ENCODE results near the gene PHKA2. TPM values are rescaled to one million over a fixed set of nuclear protein-coding genes. Genes with fewer than 3 reads are reported as not detected.

Gene PHKA2
- total RNA-seq, 3 donors from 2014 or later (not counting 1 experiment from before 2014, with no cell fraction given): 34.2 to 45.9 (median 35.1) TPM

DNA sequence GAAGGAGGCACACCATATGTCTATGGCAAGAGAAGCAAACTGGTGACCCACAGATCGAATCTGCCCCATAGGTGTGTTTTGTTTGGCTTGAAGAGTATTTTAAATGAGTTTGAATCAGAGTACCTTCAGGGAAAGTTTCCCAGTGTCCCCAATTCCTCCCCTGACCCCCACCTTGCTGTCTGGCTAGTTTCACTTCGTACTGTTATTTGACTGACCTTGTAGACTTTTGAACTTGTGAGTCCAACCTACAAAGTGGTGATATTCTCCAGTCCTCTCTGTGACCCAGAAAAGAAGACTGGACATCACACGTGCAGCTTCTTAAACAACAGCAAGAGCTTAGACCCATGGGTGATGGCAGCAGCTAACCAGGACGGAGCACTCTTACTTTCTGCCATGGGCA lies 39.4 kb downstream of the PHKA2 start:
- intact Hi-C loops (cut with micrococcal nuclease): no loop called here
- Mint-ChIP-seq H3K27me3 (ENCODE audit: low read depth in 2 of 2) (no peaks in the 10 kb centered on the region), H3K27ac (no peak overlapping the region), H3K36me3 (no peaks in the 10 kb centered on the region), H3K4me1 (no peaks in the 10 kb centered on the region), H3K4me3 (no peak overlapping the region), H3K9me3 (no peaks in the 10 kb centered on the region)
- H3K27ac ChIP-seq (ENCODE audit: low read length): no peak overlapping the region
- H3K36me3 ChIP-seq (ENCODE audit: control insufficient read depth, insufficient read depth, low read length): peaks cover 10% of the 10 kb centered on the region
- TF ChIP-seq, protein P1, sequence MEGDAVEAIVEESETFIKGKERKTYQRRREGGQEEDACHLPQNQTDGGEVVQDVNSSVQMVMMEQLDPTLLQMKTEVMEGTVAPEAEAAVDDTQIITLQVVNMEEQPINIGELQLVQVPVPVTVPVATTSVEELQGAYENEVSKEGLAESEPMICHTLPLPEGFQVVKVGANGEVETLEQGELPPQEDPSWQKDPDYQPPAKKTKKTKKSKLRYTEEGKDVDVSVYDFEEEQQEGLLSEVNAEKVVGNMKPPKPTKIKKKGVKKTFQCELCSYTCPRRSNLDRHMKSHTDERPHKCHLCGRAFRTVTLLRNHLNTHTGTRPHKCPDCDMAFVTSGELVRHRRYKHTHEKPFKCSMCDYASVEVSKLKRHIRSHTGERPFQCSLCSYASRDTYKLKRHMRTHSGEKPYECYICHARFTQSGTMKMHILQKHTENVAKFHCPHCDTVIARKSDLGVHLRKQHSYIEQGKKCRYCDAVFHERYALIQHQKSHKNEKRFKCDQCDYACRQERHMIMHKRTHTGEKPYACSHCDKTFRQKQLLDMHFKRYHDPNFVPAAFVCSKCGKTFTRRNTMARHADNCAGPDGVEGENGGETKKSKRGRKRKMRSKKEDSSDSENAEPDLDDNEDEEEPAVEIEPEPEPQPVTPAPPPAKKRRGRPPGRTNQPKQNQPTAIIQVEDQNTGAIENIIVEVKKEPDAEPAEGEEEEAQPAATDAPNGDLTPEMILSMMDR (IDR thresholded peaks at IDR 0.05): no peak
- H3K9me3 ChIP-seq (ENCODE audit: control insufficient read depth, insufficient read depth, low read length): no peaks in the 10 kb centered on the region
- H3K4me3 ChIP-seq (ENCODE audit: low read length): no peak overlapping the region
- H3K4me1 ChIP-seq (ENCODE audit: control insufficient read depth, insufficient read depth, low read length): no peaks in the 10 kb centered on the region
- no peaks in the 10 kb centered on the region for H3K27me3 ChIP-seq (ENCODE audit: control insufficient read depth, insufficient read depth, low read length)
- no peak for DNase-seq
- 95% methylated on average over 3 of the region's 4 CpGs for WGBS (ENCODE audit: insufficient coverage)
- ATAC-seq: no peak

DNA sequence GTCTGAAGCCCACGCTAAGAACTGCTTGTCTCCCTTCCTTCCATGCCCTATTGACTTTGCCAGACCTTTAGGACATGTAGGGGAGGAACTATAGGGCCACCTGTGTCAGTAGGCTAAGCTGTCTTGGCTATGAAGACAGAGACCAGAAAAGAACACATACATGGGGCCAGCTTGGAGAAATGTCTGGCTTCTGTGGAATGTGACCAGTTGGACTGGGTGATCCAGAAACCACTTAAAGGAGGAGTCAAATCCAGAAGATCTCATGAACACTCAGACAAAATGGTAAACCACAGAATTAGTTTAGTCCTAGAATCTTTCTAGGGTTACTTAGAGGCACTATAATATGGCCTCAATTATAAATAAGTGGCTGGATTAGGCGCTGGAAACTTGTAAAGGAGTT lies 42.0 kb downstream of the PHKA2 start:
- H3K9me3 Mint-ChIP-seq: no peaks in the 10 kb centered on the region
- no peak for DNase-seq
- no peaks in the 10 kb centered on the region for H3K4me1 ChIP-seq (ENCODE audit: control insufficient read depth, insufficient read depth, low read length)
- peaks cover 6% of the 10 kb centered on the region for H3K36me3 ChIP-seq (ENCODE audit: control insufficient read depth, insufficient read depth, low read length)
- H3K27me3 ChIP-seq (ENCODE audit: control insufficient read depth, insufficient read depth, low read length): no peaks in the 10 kb centered on the region
- intact Hi-C loops (cut with micrococcal nuclease): no loop called here
- no peaks in the 10 kb centered on the region for H3K27me3 Mint-ChIP-seq (ENCODE audit: low read depth in 2 of 2)
- TF ChIP-seq, protein P1 (IDR thresholded peaks at IDR 0.05): no peak
- H3K4me1 Mint-ChIP-seq: no peaks in the 10 kb centered on the region
- H3K36me3 Mint-ChIP-seq: no peaks in the 10 kb centered on the region
- no peak overlapping the region for H3K4me3 Mint-ChIP-seq
- no peak for ATAC-seq
- no peaks in the 10 kb centered on the region for H3K9me3 ChIP-seq (ENCODE audit: control insufficient read depth, insufficient read depth, low read length)
- no peak overlapping the region for H3K27ac ChIP-seq (ENCODE audit: low read length)
- H3K27ac Mint-ChIP-seq: no peak overlapping the region
- 100% methylated on average over 1 of the region's 2 CpGs for WGBS (ENCODE audit: insufficient coverage)
- H3K4me3 ChIP-seq (ENCODE audit: low read length): no peak overlapping the region

DNA sequence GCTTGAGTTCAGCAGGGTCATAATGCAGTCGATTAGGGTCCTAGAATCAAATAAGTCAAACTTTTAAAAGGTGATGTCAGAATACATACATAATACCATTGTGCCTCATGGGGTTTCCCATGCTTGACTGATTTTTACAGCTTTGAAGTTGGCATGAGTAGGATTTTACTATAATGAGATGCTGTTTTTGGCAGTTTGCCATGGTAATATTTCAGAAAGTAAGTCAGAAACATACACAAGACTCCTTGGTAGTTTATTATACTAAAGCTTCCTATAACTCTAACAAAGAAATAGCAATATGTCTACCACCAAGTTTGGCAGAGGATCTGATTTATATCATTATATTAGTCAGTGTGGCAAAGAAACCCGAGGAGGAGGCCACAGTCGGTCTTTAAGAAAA lies 45.2 kb downstream of the PHKA2 start:
- no peak for ATAC-seq
- Mint-ChIP-seq H3K9me3 (no peaks in the 10 kb centered on the region), H3K4me1 (no peaks in the 10 kb centered on the region), H3K27me3 (ENCODE audit: low read depth in 2 of 2) (no peaks in the 10 kb centered on the region), H3K27ac (no peak overlapping the region), H3K36me3 (no peaks in the 10 kb centered on the region), H3K4me3 (no peak overlapping the region)
- 80% methylated on average over 1 of the region's 3 CpGs for WGBS (ENCODE audit: insufficient coverage)
- intact Hi-C loops (cut with micrococcal nuclease): no loop called here
- TF ChIP-seq, protein P1 (IDR thresholded peaks at IDR 0.05): no peak
- H3K27me3 ChIP-seq (ENCODE audit: control insufficient read depth, insufficient read depth, low read length): no peaks in the 10 kb centered on the region
- H3K9me3 ChIP-seq (ENCODE audit: control insufficient read depth, insufficient read depth, low read length): no peaks in the 10 kb centered on the region
- no peaks in the 10 kb centered on the region for H3K4me1 ChIP-seq (ENCODE audit: control insufficient read depth, insufficient read depth, low read length)
- peaks cover 8% of the 10 kb centered on the region for H3K36me3 ChIP-seq (ENCODE audit: control insufficient read depth, insufficient read depth, low read length)
- H3K4me3 ChIP-seq (ENCODE audit: low read length): no peak overlapping the region
- no peak overlapping the region for H3K27ac ChIP-seq (ENCODE audit: low read length)
- DNase-seq: no peak

DNA sequence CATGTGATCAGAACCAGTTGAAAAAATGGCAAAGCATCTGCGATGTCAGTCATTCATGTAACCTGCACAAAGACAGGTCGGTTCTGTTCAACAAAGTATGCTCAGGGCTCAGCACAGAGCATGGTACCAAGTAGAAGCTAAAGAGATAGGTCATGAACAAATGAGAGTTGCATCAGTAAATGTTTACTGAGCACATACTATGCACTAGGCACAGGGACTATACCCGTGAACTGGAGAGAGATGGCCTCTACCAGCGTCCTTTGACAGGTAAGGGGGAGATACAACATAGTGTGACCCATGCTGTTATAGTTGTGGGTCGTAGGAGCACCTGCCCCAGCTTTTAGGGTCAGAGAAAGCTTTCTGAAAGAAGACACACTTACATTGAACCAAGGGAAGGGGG lies 46.7 kb downstream of the PHKA2 start:
- Histone ChIP-seq H3K27me3 (ENCODE audit: control insufficient read depth, insufficient read depth, low read length) (no peaks in the 10 kb centered on the region), H3K4me1 (ENCODE audit: control insufficient read depth, insufficient read depth, low read length) (no peaks in the 10 kb centered on the region), H3K4me3 (ENCODE audit: low read length) (no peak overlapping the region), H3K9me3 (ENCODE audit: control insufficient read depth, insufficient read depth, low read length) (no peaks in the 10 kb centered on the region), H3K36me3 (ENCODE audit: control insufficient read depth, insufficient read depth, low read length) (peaks cover 8% of the 10 kb centered on the region), H3K27ac (ENCODE audit: low read length) (no peak overlapping the region)
- Mint-ChIP-seq H3K4me1 (no peaks in the 10 kb centered on the region), H3K36me3 (no peaks in the 10 kb centered on the region), H3K4me3 (no peak overlapping the region), H3K9me3 (no peaks in the 10 kb centered on the region), H3K27ac (no peak overlapping the region), H3K27me3 (ENCODE audit: low read depth in 2 of 2) (no peaks in the 10 kb centered on the region)
- intact Hi-C loops (cut with micrococcal nuclease): no loop called here
- no peak for DNase-seq
- no peak for ATAC-seq
- 95% methylated on average over 4 of the region's 5 CpGs for WGBS (ENCODE audit: insufficient coverage)
- TF ChIP-seq, protein P1 (IDR thresholded peaks at IDR 0.05): no peak

All from natural killer cell (primary cell).